GM12878 (cell line): ENCODE measurements around the gene TMEM72. TPM values are rescaled to one million over a fixed set of nuclear protein-coding genes. Genes with fewer than 3 reads are reported as not detected.

Experiments
- ATAC-seq: fragments of 200-7000 bp; cut with Tn5 transposase; 3 replicates; pipeline ENCODE4 v1.9.1; 2020; ENCODE audit warnings: mild to moderate bottlenecking, moderate library complexity
- BruUV-seq: library from RNA; stranded (reverse); fragments of 400-500 nt; replicated peaks from 2 replicates; lab custom pipeline; 2021; lab: Mats Ljungman, UMichigan
- CTCF ChIA-PET: fragments of 300-600 bp; sonication (Branson Sonifier 250); formaldehyde crosslinking; extraction: SDS; loops from one replicate; lab custom pipeline; 2021; ENCODE audit warnings: inconsistent platforms; lab: Yijun Ruan, JAX
- POLR2A ChIA-PET: fragments of 350-600 bp; formaldehyde crosslinking; extraction: SDS; loops from one replicate; lab custom pipeline; 2021; ENCODE audit warnings: inconsistent platforms; lab: Charles Lee
- RAD21 ChIA-PET: fragments of 300-600 bp; sonication (Branson Sonifier 250); formaldehyde crosslinking; loops from one replicate; lab custom pipeline; 2023; ENCODE audit warnings: antibody characterized with exemption; ENCODE audit not compliant: unreplicated experiment; lab: Charles Lee
- SMC1A ChIA-PET: fragments of 300-600 bp; sonication (Branson Sonifier 250); formaldehyde crosslinking; loops from one replicate; lab custom pipeline; 2023; ENCODE audit not compliant: unreplicated experiment, uncharacterized antibody; lab: Charles Lee
- DNase-seq: peaks from one replicate; pipeline ENCODE4 v3.0.0-alpha.2; 2011; ENCODE audit warnings: low read depth, low spot score
- FAIRE-seq: peaks from 3 replicates; lab custom pipeline; 2011; peaks lifted over from hg19 to GRCh38; lab: Jason Lieb, UNC
- H2AFZ ChIP-seq: 2 replicates; pipeline ENCODE4 v1.6.0; 2011; ENCODE audit warnings: low read depth, low read length, control low read depth; ENCODE audit not compliant: control insufficient read depth
- H3K27ac ChIP-seq: 2 replicates; pipeline ENCODE4 v1.5.1; 2011; ENCODE audit warnings: control low read depth; ENCODE audit not compliant: control insufficient read depth, insufficient read depth
- H3K27me3 ChIP-seq, 2 experiments: replicated peaks in 1 of 2; 2 replicates each; pipeline versions ENCODE4 v1.6.0 to v1.6.1; 2011; ENCODE audit warnings: low read length in 1 of 2; ENCODE audit not compliant: control insufficient read depth in 2 of 2, insufficient read depth in 2 of 2
- H3K36me3 ChIP-seq, 2 experiments: 2 replicates each; pipeline ENCODE4 v1.5.1; 2011; ENCODE audit warnings: low read length in 1 of 2; ENCODE audit not compliant: control insufficient read depth in 2 of 2, insufficient read depth in 2 of 2
- H3K4me1 ChIP-seq: 2 replicates; pipeline ENCODE4 v1.6.1; 2011; ENCODE audit warnings: mild to moderate bottlenecking, low read length, moderate library complexity, mixed read lengths; ENCODE audit not compliant: control insufficient read depth, insufficient read depth
- H3K4me2 ChIP-seq: 2 replicates; pipeline ENCODE4 v1.6.0; 2011; ENCODE audit warnings: control low read depth; ENCODE audit not compliant: control insufficient read depth, insufficient read depth
- H3K4me3 ChIP-seq: fragments of 200-600 bp; sonication (generic); 2 replicates; pipeline ENCODE4 v1.5.1; 2016
- H3K79me2 ChIP-seq: 2 replicates; pipeline ENCODE4 v1.6.0; 2011; ENCODE audit warnings: low read length; ENCODE audit not compliant: control insufficient read depth, insufficient read depth
- H3K9ac ChIP-seq: 2 replicates; pipeline ENCODE4 v1.8.0; 2011; ENCODE audit warnings: low read length, control low read depth, mixed read lengths; ENCODE audit not compliant: control insufficient read depth, insufficient read depth
- H3K9me3 ChIP-seq: replicated peaks from 3 replicates; pipeline ENCODE4 v1.5.1; 2011; ENCODE audit warnings: mild to moderate bottlenecking, low read length; ENCODE audit not compliant: control insufficient read depth, insufficient read depth
- H4K20me1 ChIP-seq: 2 replicates; pipeline ENCODE4 v1.6.0; 2011; ENCODE audit not compliant: control insufficient read depth, insufficient read depth
- ATF7 ChIP-seq: fragments of 450-650 bp; IDR thresholded peaks from 2 replicates; pipeline ENCODE4 v1.6.1; 2016; ENCODE audit warnings: low read depth, mild to moderate bottlenecking
- EED ChIP-seq: sonication (generic); IDR thresholded peaks from 2 replicates; pipeline ENCODE4 v1.6.1; 2016; ENCODE audit warnings: antibody characterized with exemption, low read depth
- HSF1 ChIP-seq: fragments of 150-350 bp; IDR thresholded peaks from 2 replicates; pipeline ENCODE4 v1.6.1; 2014; ENCODE audit warnings: mild to moderate bottlenecking, low read depth, low read length
- MEF2B ChIP-seq: fragments of 450-650 bp; IDR thresholded peaks from 2 replicates; pipeline ENCODE4 v1.6.1; 2018; ENCODE audit warnings: mild to moderate bottlenecking, moderate library complexity; ENCODE audit not compliant: partially characterized antibody, poor library complexity, severe bottlenecking
- NFIC ChIP-seq: IDR thresholded peaks from 2 replicates; pipeline ENCODE4 v1.6.1; 2012; ENCODE audit warnings: low read depth, mild to moderate bottlenecking, inconsistent platforms, low read length, moderate library complexity
- NR2C2 ChIP-seq: IDR thresholded peaks from 2 replicates; pipeline ENCODE4 v1.6.1; 2011; ENCODE audit warnings: borderline replicate concordance, low read depth; ENCODE audit not compliant: control insufficient read depth, insufficient read length
- POU2F2 ChIP-seq: IDR thresholded peaks from 3 replicates; pipeline ENCODE4 v1.6.1; 2011; ENCODE audit warnings: low read depth, mild to moderate bottlenecking, low read length, borderline replicate concordance
- SUPT20H ChIP-seq: IDR thresholded peaks from 2 replicates; pipeline ENCODE4 v1.6.1; 2011; ENCODE audit warnings: low read depth, mild to moderate bottlenecking, low read length, moderate library complexity, borderline replicate concordance; ENCODE audit not compliant: control insufficient read depth
- WGBS: methylation state at CpG from one replicate; pipeline ENCODE4 v1.1.6; 2016; ENCODE audit warnings: low lambda C conversion rate; ENCODE audit not compliant: insufficient replicate concordance, insufficient coverage; ENCODE audit errors: missing lambda C conversion rate; 5-methylcytosine and 5-hydroxymethylcytosine counted together
- in situ Hi-C: fragments of 300-500 bp; cut with MboI; formaldehyde crosslinking; loops from 9 replicates; pipeline ENCODE4 v1.14.3; 2018; ENCODE audit warnings: mixed read lengths
- intact Hi-C: fragments of 100-400 bp; cut with micrococcal nuclease; formaldehyde crosslinking; loops from one replicate; pipeline ENCODE4 v1.14.2; 2022; ENCODE audit not compliant: unreplicated experiment
- polyA plus RNA-seq, 11 experiments: library from polyadenylated mRNA; depleted of rRNA in 4 of 11; unstranded in 6 of 11; stranded (reverse) in 5 of 11; fragments of >200 nt; fragmentation: Nextera tagmentation in 4 of 11; fragmentation: Illumina TruSeq in 1 of 11; extraction: Ambion mirVana in 4 of 11; extraction: Trizol in 1 of 11; gene quantifications; 1 replicate in 1 of 11; 2 replicates in 10 of 11; pipeline versions ENCODE4 v1.2.1 to v1.2.3, GENCODE V29; 2011 to 2016; ENCODE audit warnings: inconsistent platforms in 2 of 11, missing spikeins in 2 of 11, low read depth in 1 of 11
- total RNA-seq, 4 experiments: library from RNA; depleted of rRNA in 3 of 4; stranded (reverse); fragments of >200 nt in 3 of 4; fragmentation: Illumina TruSeq in 1 of 4; extraction: Trizol in 1 of 4; gene quantifications; 2 replicates each; pipeline versions ENCODE4 v1.2.1 to v1.2.3, GENCODE V29; 2013 to 2021

TMEM72 gene
- total and polyA plus RNA-seq, 10 of the 15 experiments (the other 5 are each of a cell fraction or from before 2014, with no cell fraction given), result 0.12 TPM; not detected in 9

- no peak for TF ChIP-seq HSF1
- TF ChIP-seq EED, result no peak
- no peak for TF ChIP-seq NFIC
- TF ChIP-seq POU2F2, result no peak
- no peak for TF ChIP-seq SUPT20H
Observed at GRCh38 chr10:44899450-44900080, 11.6 kb upstream of the TMEM72 start (continued).

DNA sequence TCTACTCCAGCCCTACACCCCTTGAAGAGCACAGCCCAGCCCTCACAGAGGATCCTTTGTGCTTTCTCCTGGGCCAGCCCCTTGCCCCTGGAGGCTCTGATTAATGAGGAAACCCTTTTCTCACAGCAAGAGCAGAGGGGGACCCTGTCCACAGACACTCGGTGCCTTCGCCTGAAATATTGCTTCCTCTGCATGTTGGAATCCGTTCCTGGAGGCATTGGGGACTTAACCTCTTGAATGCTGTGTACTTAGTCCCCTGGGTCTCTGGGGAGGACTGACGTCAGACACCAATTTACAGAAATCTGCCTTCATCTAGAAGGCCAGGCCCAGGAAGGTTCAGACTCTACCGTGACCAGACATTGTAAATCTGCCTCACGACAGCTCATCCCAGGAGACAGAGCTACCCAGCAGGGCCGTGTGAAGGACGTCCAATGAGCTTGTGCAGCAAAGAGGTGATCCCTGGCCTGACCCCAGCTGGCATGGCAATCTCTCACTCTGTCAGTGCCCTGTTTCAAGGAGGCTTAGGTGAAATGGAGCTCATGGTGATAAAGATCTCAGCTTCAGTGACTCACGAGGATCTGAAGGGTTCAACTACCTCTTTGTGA lies 8.1 kb upstream of the TMEM72 start:
- Histone ChIP-seq H2AFZ (no peak overlapping the region), H3K9ac (no peak overlapping the region), H3K79me2 (no peaks in the 10 kb centered on the region), H3K9me3 (no peaks in the 10 kb centered on the region), H3K27ac (no peak overlapping the region), H3K36me3 (no peaks in the 10 kb centered on the region), H3K4me1 (no peaks in the 10 kb centered on the region), H3K4me3 (no peak overlapping the region), H3K4me2 (no peak overlapping the region), H4K20me1 (no peaks in the 10 kb centered on the region), H3K27me3 (peaks cover 0 to 2% of the 10 kb centered on the region in 2 experiments; a peak in 2 of 4 replicates)
- no peak for FAIRE-seq
- no peak for DNase-seq
- SMC1A ChIA-PET, result interaction anchor here (1.2 kb wide), 1 partner anchor 30 kb away, joined by 4 read pairs; no protein-coding TSS in a partner anchor
- peak; percentile 31; the same call in 2 of the 3 replicates for ATAC-seq
- CTCF ChIA-PET, result interaction anchor here (0.5 to 0.9 kb wide), 3 partner anchors 38 to 342 kb away, joined by 3 read pairs; no protein-coding TSS in a partner anchor
- WGBS, result 19% methylated on average over 9 of the region's 9 CpGs
- in situ Hi-C loops (no loop called here), intact Hi-C loops (no loop called here)
- POLR2A ChIA-PET, result no interaction called here
- RAD21 ChIA-PET, result interaction anchor here (0.6 to 0.9 kb wide), 3 partner anchors 19 to 213 kb away, joined by 3 read pairs; no protein-coding TSS in a partner anchor
- no TSS peak for BruUV-seq
- peak; percentile 51 for TF ChIP-seq MEF2B
- TF ChIP-seq ATF7, result peak; percentile 14; the same call in 1 of the 2 replicates
- TF ChIP-seq NR2C2, result no peak
